GM21390 (cell line): ENCODE results near the gene ST3GAL6.

Experiments
- ATAC-seq: cut with Tn5 transposase; IDR thresholded peaks from one replicate; pipeline ENCODE4 v1.9.1; 2021; ENCODE audit not compliant: unreplicated experiment

The ST3GAL6 gene

DNA sequence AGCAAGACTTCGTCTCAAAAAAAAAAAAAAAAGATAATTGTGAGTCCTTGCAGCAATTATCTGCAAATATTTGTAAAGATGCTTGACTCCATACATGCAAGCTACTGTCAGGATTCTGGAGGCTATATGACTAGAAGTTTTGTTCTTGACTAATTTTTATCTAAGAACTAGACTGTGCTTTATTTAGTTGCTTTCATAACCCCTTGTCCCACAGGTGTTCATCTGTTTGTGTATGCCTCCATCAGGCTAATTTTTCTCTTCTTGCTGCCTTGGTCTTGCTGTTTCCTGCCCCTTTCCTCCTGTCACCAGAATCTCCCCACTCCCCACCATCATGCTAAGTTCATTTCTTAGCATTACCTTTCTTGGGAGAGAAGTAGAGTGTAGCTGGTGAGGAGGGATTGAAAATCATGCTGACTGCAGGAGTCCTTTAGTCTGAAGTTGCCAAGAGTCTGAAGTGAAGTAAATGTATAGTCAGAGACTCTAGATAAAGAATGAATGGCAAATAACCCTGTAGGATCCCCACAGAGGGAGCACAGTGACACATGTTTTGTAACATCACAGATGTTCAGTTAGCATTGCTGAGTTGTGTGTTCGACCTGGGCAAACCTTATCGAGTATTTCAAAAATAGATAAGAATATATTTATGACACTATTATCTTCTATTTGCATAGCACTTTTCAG lies 12.5 kb downstream of the ST3GAL6 start:
- peak; percentile 38 for ATAC-seq

- no peak for ATAC-seq
These were observed 13.0 kb downstream of the ST3GAL6 start for GRCh38 chr3:98776140-98776493.

DNA sequence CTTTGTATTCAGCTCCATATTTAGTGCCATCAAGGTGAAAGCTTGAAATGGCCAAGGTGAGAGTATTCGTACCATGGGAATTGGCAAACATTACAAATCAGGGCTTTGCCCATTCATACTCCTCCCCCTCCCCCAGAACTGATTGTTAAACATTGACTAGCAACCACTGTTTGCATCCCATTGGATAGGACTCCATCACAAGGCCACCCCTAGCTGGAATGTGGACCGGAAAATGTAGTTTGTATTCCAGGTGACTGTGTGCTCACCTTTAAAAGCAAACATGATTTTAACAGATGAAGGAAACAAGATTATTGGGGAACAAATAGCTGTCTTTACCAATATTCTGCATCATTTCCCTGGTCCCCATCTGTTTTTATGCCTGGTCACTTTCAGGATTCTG lies 14.1 kb downstream of the ST3GAL6 start:
- ATAC-seq: no peak

DNA sequence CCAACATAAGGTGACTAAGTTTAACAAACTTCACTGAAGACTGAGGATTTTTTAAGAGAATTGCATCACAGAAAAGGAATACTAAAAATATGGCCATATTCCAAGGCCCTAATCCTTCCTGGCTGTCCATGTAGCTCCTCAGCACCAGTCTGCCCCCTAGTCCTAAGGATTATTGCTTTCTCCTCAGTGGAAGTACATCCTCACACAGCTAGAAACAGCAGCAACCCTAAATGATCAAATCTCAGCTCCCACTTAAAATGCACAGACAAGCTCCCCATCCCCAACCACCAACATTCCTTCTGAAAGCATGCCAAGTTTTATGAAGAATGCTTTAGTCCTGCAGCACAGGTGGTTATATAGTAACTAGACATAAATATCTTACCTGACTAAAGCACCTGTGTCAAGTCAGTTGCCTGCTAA lies 14.7 kb downstream of the ST3GAL6 start:
- no peak for ATAC-seq

- ATAC-seq: no peak
These were observed 15.2 kb downstream of the ST3GAL6 start for GRCh38 chr3:98778383-98778782.

- no peak for ATAC-seq
These were observed 15.8 kb downstream of the ST3GAL6 start for GRCh38 chr3:98778852-98779413.

- ATAC-seq: no peak
These were observed 16.6 kb downstream of the ST3GAL6 start for GRCh38 chr3:98779541-98780335.

- ATAC-seq: no peak
These were observed 17.2 kb downstream of the ST3GAL6 start for GRCh38 chr3:98780343-98780742.

DNA sequence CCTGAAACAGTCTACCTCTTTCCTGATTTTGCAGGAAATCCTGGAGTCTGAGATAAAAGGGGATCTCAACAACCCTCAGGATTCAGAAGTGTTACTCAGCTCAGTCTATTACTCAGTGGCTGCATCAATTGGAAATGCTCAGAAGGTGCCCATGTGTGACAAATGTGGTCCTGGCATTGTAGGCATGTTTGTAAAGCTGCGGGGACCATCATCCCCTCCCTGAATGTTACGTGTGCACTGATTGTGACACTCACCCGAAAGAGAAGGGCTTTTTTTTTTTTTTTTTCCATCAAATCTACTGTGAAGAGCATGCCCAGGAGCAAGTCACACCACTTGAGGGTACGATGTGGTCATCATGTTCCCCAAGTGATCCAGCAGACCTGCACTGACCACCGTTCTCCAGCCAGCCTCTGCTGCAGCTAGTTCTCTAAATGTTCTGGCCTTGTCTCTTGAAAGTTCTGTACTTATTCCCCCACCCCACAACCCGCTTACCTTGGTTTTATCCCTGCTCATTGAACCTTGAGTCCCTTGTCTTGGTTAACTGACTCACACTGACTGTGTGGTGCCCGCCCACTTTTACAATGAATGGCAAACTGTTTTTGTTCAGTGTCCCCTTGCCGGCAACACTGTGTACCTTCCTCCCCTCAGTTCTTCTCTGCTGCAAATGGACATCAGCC lies 19.8 kb downstream of the ST3GAL6 start:
- ATAC-seq: no peak

DNA sequence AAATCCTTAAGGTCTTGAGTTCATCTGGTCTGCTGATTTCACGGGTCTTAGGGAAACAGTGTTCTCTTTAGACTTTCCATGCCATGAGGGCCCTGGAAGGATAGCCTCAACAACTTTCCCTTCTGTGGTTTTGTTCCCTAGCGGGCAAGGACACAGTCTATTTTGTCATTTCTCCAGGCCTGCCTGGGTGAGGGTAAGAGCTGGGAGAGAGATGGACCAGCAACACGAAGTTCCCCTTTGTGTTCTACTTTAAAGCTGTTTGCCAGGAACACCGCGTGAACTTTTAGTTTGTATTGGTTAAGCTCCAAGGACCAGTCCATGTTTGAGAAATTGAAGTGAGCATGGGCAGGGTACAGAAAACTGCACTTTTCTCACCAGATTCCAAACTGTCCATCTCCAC lies 20.9 kb downstream of the ST3GAL6 start:
- no peak for ATAC-seq

DNA sequence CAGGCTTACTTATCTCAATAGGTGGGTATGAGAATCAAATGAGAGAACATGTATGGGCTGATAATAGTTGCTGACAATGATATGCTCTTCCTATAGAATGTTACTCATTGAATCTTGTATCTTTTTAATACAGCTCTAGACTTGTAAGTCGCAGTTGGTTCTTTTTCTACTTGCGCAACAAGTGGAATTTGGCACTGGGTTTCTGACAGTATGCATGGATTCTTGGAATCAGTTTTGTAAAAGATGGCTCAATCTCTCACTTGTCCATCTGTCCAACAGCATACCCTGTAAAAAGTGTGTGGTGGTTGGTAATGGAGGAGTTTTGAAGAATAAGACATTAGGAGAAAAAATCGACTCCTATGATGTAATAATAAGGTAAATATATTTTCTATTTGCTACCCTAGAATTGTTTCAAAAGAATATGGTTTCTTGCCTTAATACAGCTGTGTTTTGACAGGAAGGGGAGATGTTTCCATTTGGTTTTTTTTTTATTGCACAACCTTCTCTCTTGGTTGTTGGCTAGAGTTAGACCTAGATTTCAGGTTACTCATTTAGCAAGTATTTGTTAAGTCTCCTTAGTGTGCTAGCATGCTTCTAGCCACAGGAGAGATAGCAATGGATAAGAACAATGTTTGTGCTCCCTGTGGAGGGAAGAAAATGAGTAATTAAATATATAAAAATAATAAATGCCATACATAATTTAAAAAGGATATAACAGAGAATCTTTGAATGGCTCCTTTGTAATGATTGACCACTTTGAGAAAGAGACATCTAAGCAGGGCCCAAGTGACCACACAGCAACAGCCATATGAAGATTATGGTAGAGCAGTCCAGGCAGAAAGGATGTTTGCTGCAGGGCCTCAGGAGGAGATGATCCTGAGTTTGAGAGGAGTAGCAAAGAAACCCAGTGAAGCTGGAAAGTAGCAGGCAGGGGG lies 21.8 kb downstream of the ST3GAL6 start:
- no peak for ATAC-seq

DNA sequence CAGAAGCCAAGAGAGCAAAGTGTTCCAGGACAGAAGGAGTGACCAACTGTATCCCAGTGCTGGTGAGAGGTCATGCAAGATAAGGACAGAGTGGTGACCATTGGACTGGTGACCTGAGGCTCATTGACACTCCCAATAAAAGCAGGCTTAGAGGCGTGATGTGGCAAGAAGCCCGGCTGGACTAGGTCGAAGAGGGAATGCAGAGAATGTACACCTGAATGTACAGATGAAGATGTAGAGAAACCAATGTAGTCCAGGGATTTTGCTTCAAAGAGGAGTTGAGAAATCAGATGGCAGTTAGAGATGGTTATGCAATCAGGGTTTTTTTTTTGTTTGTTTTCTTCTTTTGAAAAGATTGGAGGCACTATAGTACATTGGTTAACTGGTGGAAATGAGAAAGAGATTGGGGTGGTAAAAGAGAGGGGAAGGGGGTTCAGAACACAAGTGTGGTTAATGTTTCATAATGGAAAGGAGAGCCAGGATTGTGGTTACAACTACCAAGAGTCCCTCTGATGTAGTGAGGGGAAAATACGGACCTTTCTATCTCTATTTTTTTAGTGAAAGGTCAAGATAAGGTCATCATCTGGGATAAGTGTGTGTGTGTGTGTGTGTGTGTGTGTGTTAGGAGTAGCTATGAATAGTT lies 23.3 kb downstream of the ST3GAL6 start:
- ATAC-seq: no peak

DNA sequence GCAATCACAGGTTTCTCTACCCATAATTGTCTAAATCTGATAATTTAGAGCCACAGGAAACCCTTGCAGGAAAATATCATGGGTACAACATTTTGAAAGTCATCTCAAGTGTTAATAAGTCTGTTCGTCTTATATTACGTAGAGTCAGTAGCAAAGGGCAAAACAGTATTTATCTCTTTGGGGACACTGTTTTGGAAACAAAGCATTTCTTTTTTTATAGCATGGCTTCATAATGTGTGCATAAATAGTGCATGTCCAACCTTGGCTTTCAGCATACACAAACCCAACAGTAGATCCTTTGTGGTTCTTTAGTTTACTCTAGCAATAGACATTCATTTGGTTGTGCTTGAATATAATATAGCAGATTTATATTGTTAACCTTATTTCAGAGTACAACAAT lies 24.0 kb downstream of the ST3GAL6 start:
- ATAC-seq: no peak

DNA sequence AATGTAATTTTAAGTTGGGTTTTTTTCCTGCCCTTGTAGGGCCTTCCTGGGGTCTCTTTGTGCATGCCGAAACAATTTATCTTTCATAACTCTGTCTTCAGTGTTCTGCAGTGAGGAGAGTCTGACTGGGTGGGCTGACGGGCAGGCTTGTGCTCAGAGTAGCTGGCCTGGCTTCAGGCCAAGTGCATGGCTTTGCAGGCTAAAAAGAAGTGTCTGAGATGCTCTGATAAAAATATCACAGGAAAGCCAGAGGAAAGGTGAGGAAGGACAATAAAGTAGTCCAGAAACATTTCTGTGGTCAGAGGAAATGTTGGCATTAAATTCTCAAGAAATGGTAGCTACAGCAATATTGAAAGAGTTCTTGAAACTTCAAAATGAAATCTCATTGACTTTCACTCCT lies 25.5 kb downstream of the ST3GAL6 start:
- ATAC-seq: no peak

DNA sequence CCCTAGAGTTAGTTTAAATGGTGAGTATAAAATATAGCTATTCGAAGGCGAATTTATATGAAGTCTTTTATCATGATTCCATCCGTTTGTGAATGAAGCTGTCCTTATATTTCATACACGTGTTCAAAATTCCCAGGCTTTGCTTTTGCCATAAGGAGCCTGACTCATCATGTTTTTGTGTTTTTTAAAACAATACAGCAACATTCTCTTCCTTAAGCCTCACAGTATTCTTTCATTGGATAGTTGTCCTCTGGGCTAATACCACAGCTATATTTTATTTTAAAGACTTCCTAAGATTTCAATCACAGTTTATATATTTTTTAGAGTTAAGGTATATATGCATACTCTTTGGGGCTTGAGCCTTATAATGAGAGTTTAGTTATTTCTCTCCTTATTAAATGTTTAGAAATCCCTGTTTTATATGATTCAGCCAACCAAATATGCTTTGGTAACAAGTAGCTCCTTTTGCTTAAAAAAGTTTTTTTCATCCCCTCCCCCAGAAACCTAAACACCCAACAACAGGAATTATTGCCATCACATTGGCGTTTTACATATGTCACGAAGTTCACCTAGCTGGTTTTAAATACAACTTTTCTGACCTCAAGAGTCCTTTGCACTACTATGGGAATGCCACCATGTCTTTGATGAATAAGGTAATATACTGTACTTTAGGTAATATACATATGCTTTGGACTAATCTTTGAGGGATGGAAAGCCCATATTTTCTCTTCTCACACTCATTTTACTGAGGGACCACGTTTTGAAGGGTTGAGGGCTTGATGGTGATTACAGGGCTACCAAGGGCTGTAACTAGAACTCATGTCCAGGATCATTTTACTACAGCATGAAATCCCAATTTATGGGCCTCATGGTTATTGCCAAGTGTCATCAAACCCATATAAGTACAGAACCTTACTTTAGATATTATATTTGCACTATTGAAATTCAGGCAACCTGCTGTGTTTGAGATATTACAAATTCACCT lies 28.5 kb downstream of the ST3GAL6 start:
- ATAC-seq: no peak

GRCh38 chr3:98793971-98794370 lies 30.8 kb downstream of the ST3GAL6 start:
- no peak for ATAC-seq

GRCh38 chr3:98796334-98796733 lies 33.2 kb downstream of the ST3GAL6 start:
- ATAC-seq: no peak

DNA sequence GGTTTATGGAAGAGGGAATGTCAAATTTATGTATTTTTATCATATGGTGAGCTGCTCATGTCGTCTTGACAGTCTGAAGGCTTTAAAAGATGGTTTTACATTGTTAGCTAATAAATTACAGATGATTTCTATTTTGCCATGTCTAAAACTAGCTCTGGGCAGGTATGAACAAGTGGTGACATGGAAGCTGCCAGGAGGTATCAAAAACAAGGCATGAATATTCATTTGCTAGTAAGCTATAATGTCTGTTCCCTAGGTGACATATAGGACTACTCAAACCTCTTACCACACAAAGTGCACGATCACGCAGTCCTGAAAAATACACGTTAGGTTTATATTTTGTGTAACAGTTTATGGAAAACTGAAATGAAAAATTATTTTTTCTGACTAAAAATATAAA lies 34.8 kb downstream of the ST3GAL6 start:
- ATAC-seq: no peak

DNA sequence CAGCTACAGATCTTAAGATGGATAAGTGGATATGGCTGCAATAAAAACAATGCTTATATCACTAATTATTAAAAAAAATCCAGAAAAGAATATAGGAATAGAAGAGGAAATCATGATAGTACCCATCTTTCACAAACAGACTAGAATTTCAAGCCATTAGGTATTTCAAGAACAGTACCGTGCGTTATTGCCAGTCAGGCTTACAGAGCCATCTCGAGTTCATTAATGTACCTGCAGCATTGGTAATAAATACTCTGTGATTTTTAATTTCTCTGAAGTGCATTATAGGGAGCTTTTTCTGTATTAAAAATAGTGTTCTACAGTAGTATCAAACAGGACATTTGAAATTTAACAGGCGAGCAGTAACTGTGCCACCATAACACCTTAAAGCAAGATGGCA lies 35.7 kb downstream of the ST3GAL6 start:
- ATAC-seq: no peak
